IMR-90 (cell line): Measurements from ENCODE around the gene SPTSSA. TPM values are rescaled to one million over a fixed set of nuclear protein-coding genes. Genes with fewer than 3 reads are reported as not detected.

Source experiments
- ATAC-seq: fragments of 200-7000 bp; cut with Tn5 transposase; 2 replicates; pipeline ENCODE4 v1.9.1; 2020; ENCODE audit warnings: low read depth, mild to moderate bottlenecking, moderate library complexity
- Bru-seq: library from RNA; stranded (reverse); fragments of 400-500 nt; gene quantifications from one replicate; lab custom pipeline; 2021; lab: Mats Ljungman, UMichigan
- BruChase-seq, 2 experiments: library from RNA; stranded (reverse); fragments of 400-500 nt; gene quantifications; one replicate each; lab custom pipeline; 2021; lab: Mats Ljungman, UMichigan
- BruUV-seq: library from RNA; stranded (reverse); fragments of 400-500 nt; replicated peaks from 2 replicates; lab custom pipeline; 2021; lab: Mats Ljungman, UMichigan
- CTCF ChIA-PET: fragments of 300-600 bp; formaldehyde crosslinking; extraction: SDS; loops from one replicate; lab custom pipeline; 2021; ENCODE audit warnings: antibody characterized with exemption; lab: Yijun Ruan, JAX
- POLR2A ChIA-PET: fragments of 300-600 bp; sonication (Branson Sonifier 250); formaldehyde crosslinking; loops from one replicate; lab custom pipeline; 2022; ENCODE audit warnings: antibody characterized with exemption; ENCODE audit not compliant: unreplicated experiment; lab: Charles Lee
- DNase-seq: peaks from one replicate; pipeline ENCODE4 v3.0.0; 2013
- H2AFZ ChIP-seq: replicated peaks from 2 replicates; pipeline ENCODE3; 2013; ENCODE audit warnings: low read length, mild to moderate bottlenecking; ENCODE audit not compliant: poor library complexity
- H2AK5ac ChIP-seq: 2 replicates; pipeline ENCODE4 v1.6.1; 2013; ENCODE audit warnings: low read depth, low read length, inconsistent platforms
- H2AK9ac ChIP-seq: replicated peaks from 2 replicates; pipeline ENCODE3; 2013; ENCODE audit warnings: mild to moderate bottlenecking, low read depth, low read length, moderate library complexity; ENCODE audit not compliant: poor library complexity
- H2BK120ac ChIP-seq: 2 replicates; pipeline ENCODE4 v1.6.1; 2013; ENCODE audit warnings: low read depth, low read length, inconsistent platforms
- H2BK15ac ChIP-seq: 3 replicates; pipeline ENCODE4 v1.6.1; 2013; ENCODE audit warnings: low read depth, low read length, inconsistent platforms
- H2BK20ac ChIP-seq: 2 replicates; pipeline ENCODE4 v1.6.1; 2013; ENCODE audit warnings: low read depth, mild to moderate bottlenecking, inconsistent platforms, low read length, moderate library complexity
- H2BK5ac ChIP-seq: 2 replicates; pipeline ENCODE4 v1.6.1; 2013; ENCODE audit warnings: mild to moderate bottlenecking, low read depth, low read length, inconsistent platforms; ENCODE audit not compliant: poor library complexity, severe bottlenecking
- H3K14ac ChIP-seq: replicated peaks from 2 replicates; pipeline ENCODE4 v1.6.1; 2013; ENCODE audit warnings: low read depth, low read length, inconsistent platforms
- H3K18ac ChIP-seq: 2 replicates; pipeline ENCODE4 v1.6.1; 2013; ENCODE audit warnings: low read depth, low read length, control low read depth
- H3K23ac ChIP-seq: 2 replicates; pipeline ENCODE4 v1.6.1; 2013; ENCODE audit warnings: low read depth, low read length, inconsistent platforms
- H3K27ac ChIP-seq: 2 replicates; pipeline ENCODE4 v1.5.1; 2013; ENCODE audit warnings: mild to moderate bottlenecking, control low read depth, low read length; ENCODE audit not compliant: insufficient read depth
- H3K27me3 ChIP-seq: 2 replicates; pipeline ENCODE4 v1.6.1; 2013; ENCODE audit warnings: low read length; ENCODE audit not compliant: control insufficient read depth, insufficient read depth
- H3K36me3 ChIP-seq: 2 replicates; pipeline ENCODE4 v1.6.1; 2013; ENCODE audit warnings: low read length, mixed read lengths; ENCODE audit not compliant: control insufficient read depth, insufficient read depth
- H3K4ac ChIP-seq: 2 replicates; pipeline ENCODE4 v1.6.1; 2013; ENCODE audit warnings: low read depth, low read length, inconsistent platforms
- H3K4me1 ChIP-seq: 2 replicates; pipeline ENCODE4 v1.6.1; 2013; ENCODE audit warnings: low read length, mixed read lengths; ENCODE audit not compliant: control insufficient read depth, insufficient read depth
- H3K4me2 ChIP-seq: 2 replicates; pipeline ENCODE4 v1.6.1; 2013; ENCODE audit warnings: low read depth, mild to moderate bottlenecking, control low read depth, low read length, moderate library complexity
- H3K4me3 ChIP-seq: 2 replicates; pipeline ENCODE4 v1.5.1; 2013; ENCODE audit warnings: low read depth, mild to moderate bottlenecking, control low read depth, low read length, moderate library complexity; ENCODE audit not compliant: insufficient read depth
- H3K56ac ChIP-seq: 2 replicates; pipeline ENCODE4 v1.6.1; 2013; ENCODE audit warnings: low read length, inconsistent platforms; ENCODE audit not compliant: insufficient read depth; ENCODE audit errors: extremely low read depth
- H3K79me1 ChIP-seq, 2 experiments: 2 replicates each; pipeline ENCODE4 v1.6.1; 2013; ENCODE audit warnings: low read length in 2 of 2, inconsistent platforms in 1 of 2, low read depth in 1 of 2
- H3K9ac ChIP-seq: 2 replicates; pipeline ENCODE4 v1.6.1; 2013; ENCODE audit warnings: low read depth, low read length, control low read depth
- H3K9me1 ChIP-seq: 2 replicates; pipeline ENCODE4 v1.6.1; 2013; ENCODE audit warnings: low read length, inconsistent platforms; ENCODE audit not compliant: insufficient read depth
- H3K9me3 ChIP-seq: 2 replicates; pipeline ENCODE4 v1.6.1; 2013; ENCODE audit warnings: low read length; ENCODE audit not compliant: control insufficient read depth, insufficient read depth
- H4K20me1 ChIP-seq: 2 replicates; pipeline ENCODE4 v1.6.1; 2013; ENCODE audit warnings: low read length, inconsistent platforms; ENCODE audit not compliant: insufficient read depth
- H4K5ac ChIP-seq: 2 replicates; pipeline ENCODE4 v1.6.1; 2013; ENCODE audit warnings: mild to moderate bottlenecking, low read depth, low read length, control low read depth
- H4K8ac ChIP-seq, 2 experiments: 2 replicates each; pipeline ENCODE4 v1.6.1; 2013; ENCODE audit warnings: low read depth in 2 of 2, low read length in 2 of 2, control low read depth in 1 of 2, inconsistent platforms in 1 of 2
- H4K91ac ChIP-seq: 2 replicates; pipeline ENCODE4 v1.6.1; 2013; ENCODE audit warnings: low read depth, low read length, inconsistent platforms; ENCODE audit not compliant: insufficient read depth
- CEBPB ChIP-seq: IDR thresholded peaks from 2 replicates; pipeline ENCODE4 v1.6.1; 2012; ENCODE audit warnings: low read depth, low read length, improper control_type of control experiment
- MAFK ChIP-seq: IDR thresholded peaks from 2 replicates; pipeline ENCODE4 v1.6.1; 2012; ENCODE audit warnings: low read depth, low read length, improper control_type of control experiment
- MAZ ChIP-seq: IDR thresholded peaks from 2 replicates; pipeline ENCODE4 v1.6.1; 2012; ENCODE audit warnings: low read depth, mild to moderate bottlenecking, low read length, improper control_type of control experiment, moderate library complexity, borderline replicate concordance
- MXI1 ChIP-seq: IDR thresholded peaks from 2 replicates; pipeline ENCODE4 v1.6.1; 2012; ENCODE audit warnings: low read depth, mild to moderate bottlenecking, low read length, moderate library complexity, borderline replicate concordance
- POLR2A ChIP-seq: IDR thresholded peaks from 2 replicates; pipeline ENCODE4 v1.6.1; 2012; ENCODE audit warnings: mild to moderate bottlenecking, low read depth, low read length
- RAD21 ChIP-seq: IDR thresholded peaks from 2 replicates; pipeline ENCODE4 v1.6.1; 2012; ENCODE audit warnings: low read length, improper control_type of control experiment
- WGBS, 2 experiments: methylation state at CpG; one replicate each; pipeline versions ENCODE4 v1.1.5 to v1.1.7; 2013; ENCODE audit warnings: missing lambda C conversion rate in 2 of 2; ENCODE audit not compliant: insufficient read length in 1 of 2; ENCODE audit errors: extremely low coverage in 2 of 2; 5-methylcytosine and 5-hydroxymethylcytosine counted together
- dilution Hi-C: fragments of 300-500 bp; cut with HindIII; formaldehyde crosslinking; loops from one replicate; pipeline ENCODE4 v1.14.3; 2018; ENCODE audit warnings: low sequenced_read_pairs; ENCODE audit not compliant: unreplicated experiment
- in situ Hi-C: fragments of 300-500 bp; cut with MboI; formaldehyde crosslinking; loops from 3 replicates; pipeline ENCODE4 v1.14.3; 2019; ENCODE audit warnings: low sequenced_read_pairs, inconsistent platforms, mixed read lengths
- intact Hi-C: fragments of 100-400 bp; cut with micrococcal nuclease; formaldehyde crosslinking; loops from 2 replicates; pipeline ENCODE4 v1.10.0; 2022
- long read RNA-seq: library from polyadenylated mRNA; unstranded; transcript quantifications from one replicate; pipeline ENCODE4 v2.0.0, GENCODE V29; 2021; ENCODE audit not compliant: unreplicated experiment
- polyA plus RNA-seq, 3 experiments: library from polyadenylated mRNA; depleted of rRNA; stranded (reverse); fragments of >200 nt; gene quantifications; 2 replicates each; pipeline ENCODE4 v1.2.3, GENCODE V29; 2012; ENCODE audit warnings: low replicate concordance in 1 of 3
- total RNA-seq: library from RNA; depleted of rRNA; stranded (reverse); fragments of >200 nt; gene quantifications from 2 replicates; pipeline ENCODE4 v1.2.3, GENCODE V29; 2012; rRNA removed
- TF ChIP-seq, protein P1 (sequence below): conservative IDR thresholded peaks from 2 replicates; pipeline ENCODE4 v1.5.1; 2012; ENCODE audit warnings: mild to moderate bottlenecking, low read depth, low read length, improper control_type of control experiment

SPTSSA gene
- total RNA-seq (10.8 and 21.7 TPM in 2 replicates), polyA plus RNA-seq (2012; rRNA removed) (23.5 and 26.2 TPM in 2 replicates), Bru-seq, nascent RNA (percentile 95 among the genes with signal in this experiment), BruChase-seq, experiment 1, labeled RNA remaining after a 6-hour chase (percentile 97 among the genes with signal in this experiment), BruChase-seq, experiment 2, labeled RNA remaining after a 2-hour chase (percentile 94 among the genes with signal in this experiment)
- 22.6 and 25.0 TPM in 2 replicates for polyA plus RNA-seq (2012; cell fraction: cytosol; rRNA removed)
- 5.9 and 8.7 TPM in 2 replicates for polyA plus RNA-seq (2012; cell fraction: nucleus; rRNA removed; ENCODE audit: low replicate concordance)
- long read RNA-seq, partial matches to known transcripts = 0 of 4 reads
- long read RNA-seq, other reads (novel, unspliced or antisense) = 2 of 4 reads

GRCh38 chr14:34462132-34462893, at the start of gene SPTSSA:
Gene SPTSSA (minus strand): TSS chr14:34462240. CDS start chr14:34462207, 33 bp downstream.
- peak within 1 kb of the TSS; percentile 85 for H2BK120ac ChIP-seq
- CTCF ChIA-PET = no interaction called here
- peak within 1 kb of the TSS; percentile 97 for H3K9ac ChIP-seq
- peak within 1 kb of the TSS; percentile 94 for H2AK5ac ChIP-seq
- H3K23ac ChIP-seq = peak within 1 kb of the TSS; percentile 96
- TF ChIP-seq POLR2A (peak; percentile 99), MAFK (no peak), RAD21 (no peak; the same call in 1 of the 2 replicates), MXI1 (peak; percentile 85; the same call in 1 of the 2 replicates), MAZ (peak; percentile 87; the same call in 1 of the 2 replicates), CEBPB (no peak)
- TF ChIP-seq, protein P1, sequence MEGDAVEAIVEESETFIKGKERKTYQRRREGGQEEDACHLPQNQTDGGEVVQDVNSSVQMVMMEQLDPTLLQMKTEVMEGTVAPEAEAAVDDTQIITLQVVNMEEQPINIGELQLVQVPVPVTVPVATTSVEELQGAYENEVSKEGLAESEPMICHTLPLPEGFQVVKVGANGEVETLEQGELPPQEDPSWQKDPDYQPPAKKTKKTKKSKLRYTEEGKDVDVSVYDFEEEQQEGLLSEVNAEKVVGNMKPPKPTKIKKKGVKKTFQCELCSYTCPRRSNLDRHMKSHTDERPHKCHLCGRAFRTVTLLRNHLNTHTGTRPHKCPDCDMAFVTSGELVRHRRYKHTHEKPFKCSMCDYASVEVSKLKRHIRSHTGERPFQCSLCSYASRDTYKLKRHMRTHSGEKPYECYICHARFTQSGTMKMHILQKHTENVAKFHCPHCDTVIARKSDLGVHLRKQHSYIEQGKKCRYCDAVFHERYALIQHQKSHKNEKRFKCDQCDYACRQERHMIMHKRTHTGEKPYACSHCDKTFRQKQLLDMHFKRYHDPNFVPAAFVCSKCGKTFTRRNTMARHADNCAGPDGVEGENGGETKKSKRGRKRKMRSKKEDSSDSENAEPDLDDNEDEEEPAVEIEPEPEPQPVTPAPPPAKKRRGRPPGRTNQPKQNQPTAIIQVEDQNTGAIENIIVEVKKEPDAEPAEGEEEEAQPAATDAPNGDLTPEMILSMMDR = no peak
- in situ Hi-C loops (loop anchor here (5.0 kb wide), 1 partner anchor 35 kb away; no protein-coding TSS in a partner anchor), intact Hi-C loops (loop anchor here (1.0 to 5.0 kb wide), 2 partner anchors 35 to 75 kb away; partner anchors contain the start of gene EAPP), dilution Hi-C loops (no loop called here)
- WGBS, 2 experiments = 0% methylated on average over 26 of the region's 82 CpGs; no CpG with 5 or more reads in 1 of the 2 experiments
- H3K9me3 ChIP-seq = no peaks in the 10 kb centered on the region
- peak within 1 kb of the TSS; percentile 94 for H3K18ac ChIP-seq
- peak within 1 kb of the TSS; percentile 82 for H3K4me3 ChIP-seq
- POLR2A ChIA-PET = no interaction called here
- peaks cover 24% of the 10 kb centered on the region; the same call in 1 of the 2 replicates for H4K20me1 ChIP-seq
- peaks cover 6% of the 10 kb centered on the region for H3K4me1 ChIP-seq
- H4K5ac ChIP-seq = peak within 1 kb of the TSS; percentile 97
- H4K91ac ChIP-seq = peak within 1 kb of the TSS; percentile 93
- no peaks in the 10 kb centered on the region for H3K27me3 ChIP-seq
- peak within 1 kb of the TSS; percentile 98 for H3K4ac ChIP-seq
- peak within 1 kb of the TSS; percentile 98 for H2AK9ac ChIP-seq
- BruUV-seq = no TSS peak
- peaks cover 0 to 18% of the 10 kb centered on the region in 2 experiments; a peak in 3 of 4 replicates for H3K79me1 ChIP-seq
- H3K36me3 ChIP-seq = no peaks in the 10 kb centered on the region
- H2BK15ac ChIP-seq = peak within 1 kb of the TSS; percentile 29; the same call in 1 of the 3 replicates
- H2AFZ ChIP-seq = peak within 1 kb of the TSS; percentile 94
- peak within 1 kb of the TSS; percentile 100 for H3K14ac ChIP-seq
- H3K27ac ChIP-seq = peak within 1 kb of the TSS; percentile 90
- peak; percentile 96 for ATAC-seq
- H2BK20ac ChIP-seq = peak within 1 kb of the TSS; percentile 45; the same call in 1 of the 2 replicates
- H3K9me1 ChIP-seq = peaks cover 6% of the 10 kb centered on the region
- DNase-seq = peak; percentile 87
- peak within 1 kb of the TSS; percentile 69 for H3K56ac ChIP-seq
- peak within 1 kb of the TSS; percentile 97 to 98 for H4K8ac ChIP-seq
- peak within 1 kb of the TSS; percentile 100 for H3K4me2 ChIP-seq
- peak within 1 kb of the TSS; percentile 87 for H2BK5ac ChIP-seq
